Stimulated activated CD8-positive, alpha-beta memory T cell treated with anti-CD3 and anti-CD28 coated beads, Interleukin-15, amount 100 ng/mL, for 4 hours (primary cell): ENCODE measurements around the gene OBSL1.

ENCODE experiments used
- DNase-seq, 2 donors: peaks; one replicate each; pipeline ENCODE4 v3.0.0-alpha.2; 2020; ENCODE audit warnings: low read depth in 2 of 2

Gene OBSL1

DNA sequence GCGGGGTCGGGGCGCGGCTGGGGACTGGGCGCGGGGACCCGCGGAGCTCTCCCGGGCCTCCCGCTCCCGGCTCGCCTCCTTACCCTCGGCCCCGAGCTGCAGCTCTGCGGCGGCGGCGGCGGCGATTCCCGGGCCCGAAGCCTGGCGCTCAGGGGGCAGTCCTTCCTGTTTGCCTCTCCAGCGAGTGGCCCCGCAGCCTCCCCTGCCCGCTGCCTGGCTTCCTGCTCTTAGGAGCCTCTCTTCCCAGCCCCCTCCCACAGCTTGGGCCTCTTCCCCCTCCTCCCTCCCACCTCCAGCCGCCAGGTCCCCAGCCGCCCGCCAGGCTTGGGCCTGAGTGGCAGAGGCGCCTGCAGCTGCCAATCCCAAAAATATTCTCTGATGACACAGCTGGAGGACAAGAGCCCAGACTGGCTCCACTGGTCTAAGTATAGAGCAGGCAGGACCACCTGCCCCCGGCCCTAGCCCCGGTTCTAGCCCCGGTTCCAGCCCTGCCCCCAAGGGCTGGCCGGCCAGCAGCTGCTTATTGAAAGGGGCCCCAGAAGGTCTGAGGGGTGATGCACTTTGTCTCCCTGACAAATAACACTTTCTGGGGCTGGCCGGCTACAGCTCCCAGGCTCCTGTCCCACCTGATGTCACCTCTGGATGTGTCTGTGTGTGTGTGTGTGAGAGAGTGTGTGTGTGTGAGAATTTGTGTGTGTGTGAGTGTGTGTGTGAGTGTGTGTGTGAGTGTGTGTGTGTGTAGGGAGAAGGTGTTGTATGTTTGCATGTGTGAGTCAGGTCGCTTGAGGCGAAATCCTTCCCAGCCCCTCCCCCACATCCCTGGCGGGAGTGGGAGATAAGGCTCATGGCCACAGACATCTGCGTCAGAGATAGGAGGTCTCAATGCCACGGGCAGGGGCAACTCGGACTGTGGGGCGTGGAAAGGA is at the start of gene OBSL1:
TSS of gene OBSL1 (minus strand) at position 229 of the 926 bp plus-strand sequence. CDS start 307 bp downstream, outside the sequence.
- no peak for DNase-seq

DNA sequence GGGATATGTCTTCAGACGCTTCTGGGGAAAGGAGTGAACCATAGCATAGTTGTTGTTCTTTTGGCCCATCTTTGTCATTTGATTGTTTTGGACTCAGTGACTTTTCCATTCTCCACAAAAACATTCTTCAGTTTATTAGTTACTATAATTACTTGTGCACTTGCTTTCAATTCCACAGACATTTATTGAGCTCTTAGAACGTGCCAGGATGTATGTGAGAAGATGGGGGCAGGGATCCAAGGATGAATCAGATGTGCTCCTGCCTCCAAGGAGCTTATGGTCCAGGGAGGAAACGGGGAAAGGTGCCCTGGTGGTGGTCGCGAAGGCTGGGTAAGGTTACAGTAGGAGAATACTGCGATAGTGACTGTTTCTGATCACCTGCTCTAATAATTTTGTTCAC is 49.2 kb upstream of the OBSL1 start:
- DNase-seq, result no peak

DNA sequence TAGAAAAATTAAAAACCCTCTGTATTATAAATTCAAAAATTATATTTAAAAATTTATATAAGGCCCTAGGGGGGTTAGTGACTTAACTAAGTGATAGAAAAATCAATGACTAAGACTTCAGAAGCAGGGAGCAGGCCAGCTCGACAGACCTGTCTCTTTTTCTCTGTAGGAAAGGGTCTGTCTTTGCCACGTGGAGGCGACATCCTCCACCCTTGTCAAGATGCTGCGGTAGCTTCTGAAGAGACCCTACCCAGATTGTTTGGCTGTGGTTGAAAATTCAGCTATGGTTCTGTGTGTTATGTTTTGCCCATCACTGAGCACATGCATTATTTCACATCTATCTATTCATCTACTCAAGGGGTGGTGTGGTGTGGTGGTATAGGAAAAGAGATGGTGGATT is 47.9 kb upstream of the OBSL1 start:
- no peak for DNase-seq

DNA sequence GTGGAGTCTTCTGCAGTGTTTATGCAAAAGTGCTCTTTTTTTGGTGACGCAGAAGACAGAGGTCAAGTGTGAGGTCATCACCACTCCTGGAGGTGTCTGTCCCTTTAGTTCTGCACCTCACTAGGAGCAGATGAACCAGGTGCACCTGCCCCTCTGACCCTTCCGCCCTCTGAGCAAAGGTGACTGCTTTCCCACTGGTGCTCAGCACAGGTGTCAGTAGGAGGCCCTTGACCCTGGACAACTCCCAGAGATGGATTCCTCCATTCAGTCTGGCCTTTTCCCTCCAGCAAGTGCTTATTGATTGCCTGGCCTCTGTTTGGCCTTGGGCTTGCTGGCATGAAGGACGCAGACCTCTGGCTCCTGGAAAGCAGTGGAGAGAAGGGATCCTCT is 47.4 kb upstream of the OBSL1 start:
- DNase-seq, result no peak

DNA sequence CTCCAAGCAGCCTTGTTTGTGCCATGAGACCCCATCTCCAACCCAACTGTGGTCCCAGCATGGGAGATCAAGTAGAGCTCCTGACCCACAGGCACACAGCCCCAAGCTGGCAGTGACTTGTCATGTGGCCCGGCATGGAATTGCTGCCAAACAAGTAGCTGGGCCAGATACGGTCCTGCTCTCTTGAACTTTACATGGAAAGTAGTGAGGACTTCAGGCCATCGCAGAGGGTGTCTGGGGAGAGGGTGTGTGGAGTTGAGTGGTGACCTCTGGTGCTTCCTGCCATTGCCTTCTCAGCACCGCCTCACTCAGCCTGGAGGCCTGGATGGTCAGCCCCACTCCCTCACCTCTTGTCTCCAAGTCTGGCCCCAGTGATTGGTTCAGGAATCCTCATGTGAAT is 45.2 kb upstream of the OBSL1 start:
- DNase-seq, result no peak

DNA sequence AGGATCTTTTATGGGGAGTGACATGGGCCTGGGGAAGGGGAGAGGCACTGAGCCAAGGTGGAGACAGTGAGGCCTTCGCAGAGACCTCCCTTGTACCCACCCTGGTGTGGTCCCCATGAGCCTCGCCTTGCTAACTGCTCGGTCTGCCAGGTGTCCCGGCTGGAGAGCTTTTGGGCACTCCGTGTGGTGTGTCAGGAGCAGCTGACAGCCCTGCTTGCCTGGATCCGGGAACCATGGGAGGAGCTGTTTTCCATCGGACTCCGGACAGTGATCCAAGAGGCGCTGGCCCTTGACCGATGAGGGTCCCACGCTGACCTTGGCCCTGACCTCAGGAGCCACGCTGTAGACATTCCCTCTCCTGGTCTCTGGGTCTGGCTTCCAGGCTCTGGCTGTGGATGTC is 44.6 kb upstream of the OBSL1 start:
- no peak for DNase-seq

DNA sequence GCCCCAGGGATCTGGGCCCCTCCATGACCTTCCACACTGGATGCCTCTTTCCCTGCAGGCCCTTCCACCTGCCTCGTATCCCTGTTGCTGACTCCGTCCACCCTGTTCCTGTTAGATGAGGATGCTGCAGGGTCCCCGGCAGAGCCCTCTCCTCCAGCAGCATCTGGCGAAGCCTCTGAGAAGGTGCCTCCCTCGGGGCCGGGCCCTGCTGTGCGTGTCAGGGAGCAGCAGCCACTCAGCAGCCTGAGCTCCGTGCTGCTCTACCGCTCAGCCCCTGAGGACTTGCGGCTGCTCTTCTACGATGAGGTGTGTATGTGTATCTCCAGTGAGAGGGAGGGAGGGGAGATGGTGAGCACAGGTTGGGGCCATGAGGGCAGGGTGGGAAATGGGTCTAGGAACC is 43.7 kb upstream of the OBSL1 start:
- no peak for DNase-seq

DNA sequence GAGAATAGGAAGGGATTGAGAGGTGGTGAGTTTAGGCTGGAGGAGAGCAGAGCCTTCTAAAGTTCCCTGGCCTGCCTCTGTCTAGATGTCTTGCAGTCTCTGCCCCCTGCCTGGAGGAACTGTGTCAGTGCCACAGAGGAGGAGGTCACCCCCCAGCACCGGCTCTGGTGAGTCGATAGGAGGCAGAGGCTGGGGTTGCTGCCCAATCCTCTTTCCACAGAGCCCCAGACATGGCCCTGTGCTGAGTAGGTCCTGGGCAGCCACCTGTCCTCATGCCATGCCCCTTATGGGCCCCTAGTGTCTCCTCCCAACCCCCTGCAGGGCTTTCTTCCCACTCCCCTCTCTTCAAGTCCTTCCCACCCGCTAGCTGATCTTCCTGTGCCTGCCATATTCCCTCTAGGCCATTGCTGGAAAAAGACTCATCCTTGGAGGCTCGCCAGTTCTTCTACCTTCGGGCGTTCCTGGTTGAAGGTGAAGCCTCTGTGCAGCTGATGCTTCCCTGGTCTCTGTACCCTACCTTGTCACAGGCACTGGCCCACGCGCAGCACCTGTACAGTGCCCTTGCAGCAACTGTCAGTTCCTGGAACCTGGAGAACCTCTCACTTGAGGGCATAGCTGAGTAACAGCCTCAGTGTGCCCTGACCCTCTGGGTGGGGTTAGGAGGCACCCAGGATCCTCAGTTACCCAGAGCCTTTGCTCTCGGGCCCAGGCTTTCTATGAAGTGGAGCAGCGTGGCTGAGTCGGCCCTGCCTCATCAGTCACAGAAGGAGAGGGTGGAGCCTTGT is 42.9 kb upstream of the OBSL1 start:
- DNase-seq, result no peak

DNA sequence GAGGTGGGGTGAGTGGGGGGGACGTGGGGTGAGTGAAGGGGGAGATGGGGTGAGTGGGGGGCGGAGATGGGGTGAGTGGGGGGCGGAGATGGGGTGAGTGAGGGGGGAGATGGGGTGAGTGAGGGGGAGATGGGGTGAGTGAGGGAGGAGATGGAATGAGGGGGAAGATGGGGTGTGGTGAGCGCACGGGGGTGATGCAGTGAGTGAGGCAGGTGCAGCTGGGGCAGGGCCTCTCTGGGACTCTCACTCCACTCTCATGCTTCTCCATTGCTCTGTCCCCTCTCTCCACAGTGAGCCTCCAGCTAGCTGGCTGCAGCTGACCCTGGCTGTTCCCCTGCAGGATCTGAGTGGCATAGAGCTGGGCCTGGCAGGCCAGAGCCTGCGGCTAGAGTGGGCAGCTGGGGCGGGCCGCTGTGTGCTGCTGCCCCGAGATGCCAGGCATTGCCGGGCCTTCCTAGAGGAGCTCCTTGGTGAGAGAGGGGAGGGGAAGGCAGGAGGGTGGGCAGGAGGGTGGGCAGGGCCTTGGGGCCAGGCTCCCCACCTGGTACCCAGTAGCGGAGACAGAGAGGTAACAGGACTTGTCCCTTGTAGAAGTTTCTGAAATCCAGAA is 42.2 kb upstream of the OBSL1 start:
- DNase-seq, result no peak

DNA sequence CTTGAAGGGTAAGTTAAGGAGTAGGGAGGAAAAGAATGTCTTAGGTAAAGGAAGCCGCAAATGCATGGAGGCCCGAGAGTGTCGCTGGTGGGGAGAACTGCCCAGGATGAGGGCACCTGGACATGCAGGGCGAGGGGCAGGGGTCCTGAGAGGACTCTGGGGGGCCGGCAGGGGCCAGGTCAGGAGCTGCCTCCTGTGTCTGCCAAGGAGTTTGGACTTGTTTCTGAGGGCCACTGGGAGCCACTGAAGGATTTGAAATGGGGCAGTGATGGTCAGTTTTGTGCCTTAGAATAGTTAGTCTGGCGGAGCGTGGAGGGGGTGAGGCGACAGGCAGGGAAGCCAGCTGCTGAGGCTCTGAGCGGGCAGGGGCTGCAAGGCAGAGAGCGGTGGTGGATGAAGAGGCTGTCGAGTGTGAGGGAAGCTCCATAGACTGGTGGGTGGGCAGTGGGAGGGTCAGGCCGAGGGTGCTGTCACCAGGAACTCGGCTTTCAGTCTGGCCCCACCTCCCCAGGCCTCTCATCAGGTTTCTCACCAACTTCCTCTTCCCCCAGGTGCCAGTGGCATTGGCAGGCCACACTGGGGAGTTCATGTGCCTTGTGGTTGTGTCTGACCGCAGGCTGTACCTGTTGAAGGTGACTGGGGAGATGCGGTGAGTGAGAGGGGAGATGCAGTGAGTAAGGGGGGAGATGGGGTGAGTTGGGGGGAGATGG is 41.4 kb upstream of the OBSL1 start:
- no peak for DNase-seq

DNA sequence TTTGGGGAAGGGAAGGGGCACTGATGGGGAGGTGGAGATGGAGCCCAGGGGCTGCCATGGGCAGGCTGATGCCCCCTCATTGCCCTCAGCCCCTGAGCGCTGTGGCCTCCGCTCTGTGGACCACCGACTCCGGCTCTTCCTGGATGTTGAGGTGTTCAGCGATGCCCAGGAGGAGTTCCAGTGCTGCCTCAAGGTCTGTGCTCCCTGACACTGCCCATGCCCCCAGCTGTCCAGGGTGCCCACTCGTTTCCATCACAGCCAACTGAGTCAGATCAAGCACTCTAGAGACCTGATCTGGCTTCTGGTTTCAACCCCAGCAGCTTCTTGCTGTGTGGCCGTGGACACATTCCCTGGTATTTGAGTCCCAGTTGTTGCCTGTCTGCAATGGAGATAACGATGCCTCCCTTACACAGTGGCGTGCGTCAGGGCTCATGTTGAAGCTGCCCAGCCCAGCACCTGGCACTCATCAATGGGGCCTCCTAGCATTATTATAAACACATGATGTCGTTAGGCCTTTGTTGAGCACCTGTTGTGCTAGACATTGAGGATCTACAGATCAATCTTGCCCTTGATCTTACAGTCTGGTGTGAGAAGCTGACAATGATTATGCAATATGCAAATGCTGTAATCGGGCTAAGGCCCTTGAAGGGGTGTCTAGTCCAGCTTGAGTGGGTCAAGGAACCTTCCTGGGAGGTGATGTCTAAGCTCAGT is 40.7 kb upstream of the OBSL1 start:
- no peak for DNase-seq

DNA sequence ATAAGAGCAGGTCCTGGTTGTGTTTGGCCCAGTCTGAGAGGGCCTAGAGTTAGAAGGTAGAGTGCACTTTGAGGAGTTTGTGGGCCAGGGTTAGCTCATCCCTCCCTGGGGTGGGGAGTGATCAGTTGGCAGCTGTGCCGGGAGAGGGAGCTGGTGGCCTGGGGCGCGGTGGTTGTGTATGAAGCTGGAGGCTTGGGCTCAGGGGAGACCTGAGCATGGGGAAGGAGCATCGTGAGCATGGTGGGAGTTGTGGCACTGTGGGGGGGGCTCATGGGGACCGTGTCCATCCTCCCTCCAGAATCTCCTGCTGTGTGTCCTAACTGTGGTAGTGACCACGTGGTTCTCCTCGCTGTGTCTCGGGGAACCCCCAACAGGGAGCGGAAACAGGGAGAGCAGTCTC is 40.0 kb upstream of the OBSL1 start:
- no peak for DNase-seq

DNA sequence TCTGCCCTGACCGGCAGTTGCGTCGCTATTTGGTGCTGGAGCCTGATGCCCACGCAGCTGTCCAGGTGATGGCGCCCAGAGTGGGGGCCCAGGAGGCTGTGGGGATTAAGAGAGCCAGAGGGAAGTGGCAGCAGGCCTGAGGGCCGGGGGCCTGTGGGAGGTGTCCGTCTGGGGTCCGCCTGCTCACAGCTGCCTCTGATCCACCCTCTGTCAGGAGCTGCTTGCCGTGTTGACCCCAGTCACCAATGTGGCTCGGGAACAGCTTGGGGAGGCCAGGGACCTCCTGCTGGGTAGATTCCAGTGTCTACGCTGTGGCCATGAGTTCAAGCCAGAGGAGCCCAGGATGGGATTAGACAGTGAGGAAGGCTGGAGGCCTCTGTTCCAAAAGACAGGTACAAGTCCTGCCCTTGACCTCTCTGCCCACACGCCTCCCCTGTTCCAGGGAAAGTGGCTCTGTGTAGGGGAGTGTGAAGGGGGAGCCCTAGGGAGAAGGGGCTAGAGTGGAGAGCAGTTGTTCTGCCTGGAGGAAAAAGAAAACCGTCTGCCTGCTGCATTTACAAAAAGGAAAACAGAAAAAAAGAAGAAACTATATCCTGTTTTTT is 37.9 kb upstream of the OBSL1 start:
- no peak for DNase-seq

DNA sequence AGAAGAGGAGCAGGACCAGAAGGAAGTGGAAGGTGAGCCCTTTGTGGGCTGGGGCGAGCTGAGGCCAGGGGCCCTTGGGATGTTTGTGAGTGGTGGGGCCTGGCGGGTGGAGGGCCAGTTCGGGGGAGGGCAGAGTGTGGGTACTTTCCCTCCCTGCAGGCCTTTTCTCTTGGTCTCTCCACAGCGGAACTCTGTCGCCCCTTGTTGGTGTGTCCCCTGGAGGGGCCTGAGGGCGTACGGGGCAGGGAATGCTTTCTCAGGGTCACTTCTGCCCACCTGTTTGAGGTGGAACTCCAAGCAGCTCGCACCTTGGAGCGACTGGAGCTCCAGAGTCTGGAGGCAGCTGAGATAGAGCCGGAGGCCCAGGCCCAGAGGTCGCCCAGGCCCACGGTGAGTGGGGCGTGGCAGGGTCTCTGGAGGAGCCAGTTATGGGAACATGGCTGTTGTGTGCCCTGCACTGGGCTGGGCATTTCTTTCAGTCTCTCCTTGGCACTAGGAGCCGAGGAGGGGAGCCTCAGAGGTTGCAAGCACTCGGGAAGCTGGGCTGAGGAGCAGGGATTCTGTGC is 37.1 kb upstream of the OBSL1 start:
- DNase-seq, result no peak

DNA sequence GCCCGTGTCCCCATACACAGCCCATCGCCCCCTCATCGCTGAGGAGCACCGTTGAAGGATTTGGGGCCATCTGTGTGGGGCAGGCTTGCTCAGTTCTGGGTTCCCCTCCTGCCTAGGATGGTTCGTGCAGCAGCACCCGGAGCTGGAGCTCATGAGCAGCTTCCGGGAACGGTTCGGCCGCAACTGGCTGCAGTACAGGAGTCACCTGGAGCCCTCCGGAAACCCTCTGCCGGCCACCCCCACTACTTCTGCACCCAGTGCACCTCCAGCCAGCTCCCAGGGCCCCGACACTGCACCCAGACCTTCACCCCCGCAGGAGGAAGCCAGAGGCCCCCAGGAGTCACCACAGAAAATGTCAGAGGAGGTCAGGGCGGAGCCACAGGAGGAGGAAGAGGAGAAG is 36.6 kb upstream of the OBSL1 start:
- no peak for DNase-seq

DNA sequence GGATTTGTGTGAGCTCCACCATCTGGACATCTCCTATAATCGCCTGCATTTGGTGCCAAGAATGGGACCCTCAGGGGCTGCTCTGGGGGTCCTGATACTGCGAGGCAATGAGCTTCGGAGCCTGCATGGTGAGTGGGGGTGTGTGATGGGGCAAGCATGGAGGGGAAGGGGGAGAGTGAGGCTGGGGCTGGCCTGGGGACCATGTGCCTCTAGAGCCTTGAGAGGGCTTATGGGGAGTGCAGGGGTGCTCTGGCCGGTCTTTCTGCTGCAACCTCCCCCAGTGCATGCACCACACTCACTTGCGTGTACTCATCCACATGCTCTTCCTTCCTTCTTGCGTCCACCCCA is 34.2 kb upstream of the OBSL1 start:
- DNase-seq, result no peak

DNA sequence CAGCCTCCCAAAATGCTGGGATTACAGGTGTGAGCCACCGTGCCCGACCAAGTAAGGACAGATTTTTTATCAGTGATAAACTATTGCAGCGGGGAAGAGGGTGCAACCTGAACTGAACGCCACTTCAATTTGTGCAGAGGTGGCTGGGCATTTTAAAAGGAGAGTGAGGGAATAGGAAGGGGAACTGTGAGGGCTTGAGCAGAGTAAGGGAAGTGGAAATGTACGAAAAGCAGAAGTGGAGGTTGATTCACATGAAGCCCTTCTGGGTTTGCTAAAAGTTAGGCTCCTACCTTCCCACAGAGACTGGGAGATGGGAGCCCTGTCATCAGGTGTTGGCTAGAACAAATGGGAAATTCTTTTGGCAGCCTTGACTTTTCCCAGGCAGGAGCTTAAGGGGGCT is 32.4 kb upstream of the OBSL1 start:
- DNase-seq, result no peak

DNA sequence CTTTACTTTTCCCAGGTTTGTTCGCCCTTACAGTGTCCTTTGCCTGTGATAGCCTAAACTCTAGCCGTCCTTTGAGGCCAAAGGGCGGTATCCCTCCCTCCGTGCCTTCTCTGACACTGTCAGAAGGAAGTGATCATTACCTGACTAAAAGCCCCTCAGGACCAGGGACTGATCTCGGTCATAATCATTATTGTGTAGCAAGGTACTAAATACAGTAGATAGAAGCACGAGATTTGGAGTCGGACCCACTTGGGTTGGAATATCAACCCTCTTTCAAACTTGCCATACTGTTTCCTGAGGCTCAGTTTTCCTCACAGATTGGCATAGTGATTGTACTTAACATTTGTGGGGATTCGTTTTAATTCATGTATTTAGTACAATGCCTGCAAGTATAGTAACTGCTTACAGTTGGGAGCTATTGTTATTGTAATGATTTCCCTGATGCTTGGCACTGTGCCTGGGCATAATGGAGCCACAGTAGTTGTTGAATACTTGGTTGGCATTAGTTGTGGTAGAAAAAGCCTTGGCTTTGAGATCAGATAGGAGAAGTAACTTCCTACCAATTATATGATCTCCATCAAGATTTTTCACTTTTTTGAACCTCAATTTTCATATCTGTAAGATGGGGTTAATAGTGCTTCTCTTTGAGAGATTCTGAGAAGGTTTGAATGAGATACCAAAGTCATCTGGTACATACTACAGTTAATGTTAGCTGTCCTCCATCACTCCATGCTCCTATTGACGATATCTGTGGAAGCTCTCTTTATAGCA is 27.2 kb upstream of the OBSL1 start:
- no peak for DNase-seq

DNA sequence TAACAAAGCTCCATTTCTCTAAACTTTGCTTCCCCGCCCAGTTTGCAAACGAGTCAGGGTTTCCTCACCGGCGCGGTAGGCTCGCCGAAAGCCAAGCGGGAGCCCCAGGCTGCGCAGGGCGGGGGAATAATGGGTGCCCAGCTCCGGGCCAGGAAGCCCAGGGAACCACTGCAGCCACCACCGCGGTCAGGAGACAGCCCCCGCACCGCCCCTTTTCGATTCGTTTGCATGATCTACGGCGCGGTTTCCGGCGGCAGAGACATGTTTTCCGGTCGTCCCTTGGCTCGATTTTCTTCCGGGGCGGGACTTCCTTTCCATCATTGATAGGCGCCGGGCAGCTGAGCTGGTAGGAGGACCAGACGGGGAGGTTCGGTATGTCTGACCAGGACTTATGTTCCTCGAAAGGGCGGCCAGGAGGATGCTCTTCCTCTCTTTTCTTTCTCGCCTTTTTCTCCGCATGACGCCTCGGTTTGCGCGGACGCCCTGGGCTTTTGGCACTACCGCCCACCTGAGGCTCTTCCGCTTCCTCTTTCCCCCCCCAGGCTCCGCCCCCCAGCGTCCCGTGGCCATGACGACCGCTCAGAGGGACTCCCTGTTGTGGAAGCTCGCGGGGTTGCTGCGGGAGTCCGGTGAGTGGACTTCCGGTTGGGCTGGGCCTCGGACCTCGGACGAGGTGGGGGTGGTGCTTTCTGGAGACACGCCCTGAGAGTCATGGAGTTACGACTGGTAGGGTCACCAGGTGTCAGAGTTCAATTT is 26.4 kb upstream of the OBSL1 start, which contains the start of gene STK11IP:
TSS of gene STK11IP (plus strand) at position 306 of the 756 bp plus-strand sequence. CDS start at position 569, 263 bp downstream.
- peak; percentile 80 to 83 for DNase-seq
